ENCODE results near the gene GRIN2C. TPM values are rescaled to one million over a fixed set of nuclear protein-coding genes. Genes with fewer than 3 reads are reported as not detected.

GRIN2C gene
- total RNA-seq, 1 donor: under 0.01 TPM

GRCh38 chr17:74843352-74843627 lies 16.4 kb downstream of the GRIN2C start:
- no peak overlapping the region for H3K4me3 ChIP-seq (ENCODE audit: low read depth, low read length)
- TF ChIP-seq, protein P1, sequence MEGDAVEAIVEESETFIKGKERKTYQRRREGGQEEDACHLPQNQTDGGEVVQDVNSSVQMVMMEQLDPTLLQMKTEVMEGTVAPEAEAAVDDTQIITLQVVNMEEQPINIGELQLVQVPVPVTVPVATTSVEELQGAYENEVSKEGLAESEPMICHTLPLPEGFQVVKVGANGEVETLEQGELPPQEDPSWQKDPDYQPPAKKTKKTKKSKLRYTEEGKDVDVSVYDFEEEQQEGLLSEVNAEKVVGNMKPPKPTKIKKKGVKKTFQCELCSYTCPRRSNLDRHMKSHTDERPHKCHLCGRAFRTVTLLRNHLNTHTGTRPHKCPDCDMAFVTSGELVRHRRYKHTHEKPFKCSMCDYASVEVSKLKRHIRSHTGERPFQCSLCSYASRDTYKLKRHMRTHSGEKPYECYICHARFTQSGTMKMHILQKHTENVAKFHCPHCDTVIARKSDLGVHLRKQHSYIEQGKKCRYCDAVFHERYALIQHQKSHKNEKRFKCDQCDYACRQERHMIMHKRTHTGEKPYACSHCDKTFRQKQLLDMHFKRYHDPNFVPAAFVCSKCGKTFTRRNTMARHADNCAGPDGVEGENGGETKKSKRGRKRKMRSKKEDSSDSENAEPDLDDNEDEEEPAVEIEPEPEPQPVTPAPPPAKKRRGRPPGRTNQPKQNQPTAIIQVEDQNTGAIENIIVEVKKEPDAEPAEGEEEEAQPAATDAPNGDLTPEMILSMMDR (IDR thresholded peaks at IDR 0.05; ENCODE audit: insufficient read depth, low read depth, low read length): no peak
- DNase-seq (ENCODE audit: low read depth): no peak

GRCh38 chr17:74842599-74843351 lies 16.9 kb downstream of the GRIN2C start:
- DNase-seq (ENCODE audit: low read depth): peak; percentile 57
- H3K4me3 ChIP-seq (ENCODE audit: low read depth, low read length): peak overlapping the region; percentile 39
- TF ChIP-seq, protein P1 (IDR thresholded peaks at IDR 0.05; ENCODE audit: insufficient read depth, low read depth, low read length): peak; percentile 49

DNA sequence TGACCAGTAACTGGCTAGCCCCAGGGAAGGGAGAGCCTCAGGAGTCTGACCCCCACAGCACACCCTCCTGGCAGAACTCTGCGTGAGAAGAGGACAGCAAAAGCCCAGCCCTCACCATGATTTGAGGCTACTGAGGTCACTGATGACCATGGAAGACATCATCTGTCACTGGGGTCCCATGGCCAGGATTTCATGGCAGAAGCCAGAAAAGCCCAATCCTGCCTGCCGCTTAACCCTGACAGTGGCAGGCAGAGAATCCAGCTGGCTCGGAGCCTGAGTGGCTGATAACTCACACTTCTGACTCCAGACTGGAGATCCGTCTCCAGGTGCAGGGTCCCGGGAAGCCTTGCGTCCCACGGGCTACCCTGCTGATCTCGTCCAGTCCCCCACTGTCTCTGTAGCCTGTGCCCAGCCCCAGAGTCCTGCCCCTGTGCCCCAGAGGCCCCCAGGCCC lies 17.5 kb downstream of the GRIN2C start:
- TF ChIP-seq, protein P1 (IDR thresholded peaks at IDR 0.05; ENCODE audit: insufficient read depth, low read depth, low read length): no peak
- H3K4me3 ChIP-seq (ENCODE audit: low read depth, low read length): peak overlapping the region; percentile 39
- no peak for DNase-seq (ENCODE audit: low read depth)

GRCh38 chr17:74840989-74841666 lies 18.6 kb downstream of the GRIN2C start:
- no peak overlapping the region for H3K4me3 ChIP-seq (ENCODE audit: low read depth, low read length)
- TF ChIP-seq, protein P1 (IDR thresholded peaks at IDR 0.05; ENCODE audit: insufficient read depth, low read depth, low read length): no peak
- DNase-seq (ENCODE audit: low read depth): peak; percentile 43

GRCh38 chr17:74839990-74840852 lies 19.5 kb downstream of the GRIN2C start:
- no peak overlapping the region for H3K4me3 ChIP-seq (ENCODE audit: low read depth, low read length)
- TF ChIP-seq, protein P1 (IDR thresholded peaks at IDR 0.05; ENCODE audit: insufficient read depth, low read depth, low read length): no peak
- no peak for DNase-seq (ENCODE audit: low read depth)

DNA sequence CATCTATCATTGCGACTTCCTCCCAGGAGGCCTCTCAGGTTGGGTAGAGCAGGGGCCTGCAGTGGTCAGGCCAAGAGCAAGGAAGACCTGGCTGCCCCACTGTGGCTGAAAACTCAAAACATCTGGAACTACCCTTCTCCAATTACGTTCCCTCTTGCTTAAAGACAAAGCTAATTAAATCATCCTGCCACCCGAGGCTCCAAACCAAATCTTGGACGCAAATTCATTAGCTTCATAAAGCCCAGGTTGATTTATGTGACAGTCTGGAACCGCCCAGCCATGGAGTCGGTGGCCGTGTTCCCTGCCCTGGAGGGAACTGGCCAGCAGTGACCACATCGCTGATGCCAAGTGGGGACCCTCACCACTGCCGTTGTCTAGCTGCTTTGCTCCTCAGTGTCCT lies 21.4 kb downstream of the GRIN2C start:
- TF ChIP-seq, protein P1 (IDR thresholded peaks at IDR 0.05; ENCODE audit: insufficient read depth, low read depth, low read length): no peak
- no peak overlapping the region for H3K4me3 ChIP-seq (ENCODE audit: low read depth, low read length)
- no peak for DNase-seq (ENCODE audit: low read depth)
